ENCODE results near the gene MAP2K3.

The MAP2K3 gene

DNA sequence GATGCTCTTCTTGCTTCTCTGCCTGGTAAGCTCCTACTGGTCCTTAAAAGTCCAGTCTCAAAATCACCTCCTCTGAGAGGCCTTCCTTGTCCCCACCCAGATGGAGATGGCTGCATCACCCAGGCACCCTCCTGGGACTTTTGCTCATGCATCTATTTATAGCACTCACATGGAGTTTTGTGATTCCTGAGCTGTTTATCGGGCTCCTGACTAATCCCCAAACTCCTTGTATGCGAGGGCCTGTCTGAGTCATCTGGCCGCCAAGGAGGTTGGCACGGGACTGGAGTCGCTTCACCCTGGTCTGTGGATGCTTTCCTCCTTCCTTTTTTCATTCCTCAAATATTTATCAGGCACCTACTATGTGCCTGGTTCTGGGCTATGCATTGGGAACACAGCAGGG is 2.3 kb upstream of the MAP2K3 start:
- DNase-seq (ENCODE audit: low read depth in 1 of 2, low spot score in 1 of 2): no peak

DNA sequence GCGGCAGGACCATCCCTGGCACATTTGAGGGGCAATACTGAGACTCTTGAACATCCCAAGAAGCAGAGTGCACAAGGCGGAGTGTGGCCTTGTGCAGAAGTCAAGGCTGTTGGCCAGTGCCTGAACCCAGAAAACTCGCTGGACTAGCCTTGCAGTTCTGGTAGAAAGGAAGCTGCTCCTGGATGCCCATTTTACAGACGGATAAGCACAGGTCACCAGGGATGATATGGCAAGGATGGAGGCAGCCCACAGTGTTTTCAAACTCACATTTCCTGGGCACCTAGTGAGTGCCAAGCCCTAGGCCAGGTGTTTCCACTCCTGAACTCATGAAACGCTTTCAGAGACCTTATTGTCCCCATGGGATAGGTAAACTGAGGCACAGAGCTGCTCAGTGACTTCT is 1.7 kb upstream of the MAP2K3 start:
- DNase-seq (ENCODE audit: low read depth in 1 of 2, low spot score in 1 of 2): no peak

DNA sequence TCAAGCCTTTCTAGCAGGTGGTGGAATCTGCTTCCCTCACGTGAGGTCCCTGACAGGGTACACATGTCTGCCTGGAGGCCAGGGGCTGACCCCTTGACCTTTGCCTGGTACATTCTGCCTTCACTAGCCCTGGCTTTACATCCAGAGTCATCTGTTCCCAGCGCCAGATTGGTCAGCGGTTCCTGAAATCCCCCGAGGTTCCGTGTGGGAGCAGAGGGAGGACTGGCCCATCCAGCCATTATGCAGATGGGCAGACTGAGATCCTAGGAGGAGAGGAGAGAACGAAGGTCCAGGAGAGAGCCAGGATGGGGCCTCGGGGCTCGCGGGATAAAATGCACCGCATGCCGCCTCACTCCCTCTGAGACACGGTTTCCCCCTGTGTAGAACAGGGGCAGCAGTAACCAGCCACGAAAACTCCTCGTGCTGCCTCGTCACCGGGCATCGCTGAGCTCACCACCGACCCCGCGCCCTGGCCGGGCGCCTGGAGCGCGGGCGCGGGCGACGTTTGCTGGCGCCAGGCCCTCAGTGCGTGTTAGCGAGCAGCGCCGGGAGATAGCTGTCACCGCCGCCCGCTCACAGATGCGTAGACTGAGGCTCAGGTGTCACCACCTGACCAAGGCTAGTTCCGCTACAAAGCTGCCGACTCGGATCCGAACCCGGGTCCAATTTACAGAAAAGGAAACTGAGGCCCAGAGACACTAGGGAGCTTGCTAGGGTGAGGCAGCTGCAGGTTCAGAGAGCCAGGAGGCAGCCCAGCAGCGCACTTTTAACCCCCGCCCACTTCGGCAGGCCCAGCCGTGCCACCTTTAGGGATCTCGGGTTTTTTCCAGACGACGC is 811 bp upstream of the MAP2K3 start:
- no peak for DNase-seq (ENCODE audit: low read depth in 1 of 2, low spot score in 1 of 2)

DNA sequence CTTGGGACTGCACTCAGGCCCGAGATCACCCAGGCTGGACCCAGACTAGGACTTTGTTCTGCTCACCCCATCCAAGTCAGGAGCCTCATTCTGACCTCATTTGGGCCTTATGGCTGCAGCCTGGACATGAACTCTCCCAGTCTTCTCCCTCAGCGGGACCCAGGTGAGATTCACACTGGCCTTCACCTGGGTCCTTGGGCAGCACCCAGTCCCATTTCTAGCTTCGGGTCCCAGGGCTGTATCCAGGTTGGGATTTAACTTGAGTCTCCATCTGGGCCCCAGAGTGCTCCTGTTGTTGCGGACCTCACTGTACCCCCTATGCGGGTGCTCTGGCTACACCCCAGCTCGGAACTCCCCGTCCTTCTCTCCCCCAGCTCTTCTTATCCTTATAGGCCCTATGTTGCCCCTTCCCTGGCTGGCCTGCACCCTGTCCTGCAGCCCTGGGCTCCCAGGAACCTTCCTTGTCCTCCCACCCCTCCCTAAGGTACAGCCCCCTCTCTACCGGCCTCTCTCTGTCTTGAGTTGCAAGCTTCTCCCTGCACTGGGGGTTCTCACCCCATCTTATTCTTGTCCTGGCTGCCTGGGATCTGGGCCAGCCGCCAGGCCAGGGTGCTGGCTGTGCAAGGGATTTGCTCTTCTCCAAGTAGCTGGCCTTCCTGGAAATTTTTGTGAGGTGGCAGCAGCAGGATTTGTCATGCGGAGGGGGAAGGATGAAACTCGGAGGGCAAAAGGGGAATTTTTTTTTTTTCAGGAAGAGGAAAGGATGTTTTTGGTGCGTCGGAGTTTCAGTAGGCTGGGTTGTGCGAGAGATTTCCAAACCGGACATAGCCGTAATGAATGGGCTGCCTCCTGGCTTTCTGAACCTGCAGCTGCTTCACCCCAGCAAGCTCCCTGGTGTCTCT is 904 bp downstream of the MAP2K3 start:
- no peak for DNase-seq (ENCODE audit: low read depth in 1 of 2, low spot score in 1 of 2)

DNA sequence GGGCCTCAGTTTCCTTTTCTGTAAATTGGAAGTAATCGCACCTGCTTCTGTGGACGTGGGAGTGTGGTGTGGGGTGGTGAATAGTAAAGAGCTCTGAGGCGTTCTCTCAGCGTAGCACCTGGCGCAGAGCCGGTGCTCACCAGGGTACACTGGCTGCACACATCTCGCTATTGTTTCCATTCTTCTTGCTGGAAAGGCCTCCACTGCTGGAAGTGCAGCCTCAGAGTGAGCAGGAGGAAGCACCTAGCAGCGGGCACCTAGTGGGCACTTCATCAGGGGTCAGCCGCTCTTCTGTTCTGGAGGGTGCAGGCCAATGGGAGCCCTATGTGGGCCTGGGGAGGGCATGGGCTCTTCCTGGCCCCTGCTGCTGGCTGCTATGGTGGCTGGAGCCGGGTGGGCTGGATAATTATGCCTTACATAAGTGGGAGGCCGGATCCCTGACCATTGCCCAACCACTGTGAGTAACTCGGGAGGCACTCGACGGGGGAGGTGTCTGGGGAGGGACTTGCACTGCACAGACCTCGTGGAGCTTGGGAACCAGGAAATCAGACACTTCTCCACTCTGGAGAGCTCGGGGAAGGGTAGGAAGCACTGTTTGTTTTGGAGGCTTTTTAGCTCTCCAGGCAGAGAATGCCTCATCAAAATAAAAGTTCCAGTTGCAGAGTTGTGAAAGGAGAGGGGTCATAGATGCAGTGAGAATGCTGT is 1.7 kb downstream of the MAP2K3 start:
- DNase-seq (ENCODE audit: low read depth in 1 of 2, low spot score in 1 of 2): no peak

DNA sequence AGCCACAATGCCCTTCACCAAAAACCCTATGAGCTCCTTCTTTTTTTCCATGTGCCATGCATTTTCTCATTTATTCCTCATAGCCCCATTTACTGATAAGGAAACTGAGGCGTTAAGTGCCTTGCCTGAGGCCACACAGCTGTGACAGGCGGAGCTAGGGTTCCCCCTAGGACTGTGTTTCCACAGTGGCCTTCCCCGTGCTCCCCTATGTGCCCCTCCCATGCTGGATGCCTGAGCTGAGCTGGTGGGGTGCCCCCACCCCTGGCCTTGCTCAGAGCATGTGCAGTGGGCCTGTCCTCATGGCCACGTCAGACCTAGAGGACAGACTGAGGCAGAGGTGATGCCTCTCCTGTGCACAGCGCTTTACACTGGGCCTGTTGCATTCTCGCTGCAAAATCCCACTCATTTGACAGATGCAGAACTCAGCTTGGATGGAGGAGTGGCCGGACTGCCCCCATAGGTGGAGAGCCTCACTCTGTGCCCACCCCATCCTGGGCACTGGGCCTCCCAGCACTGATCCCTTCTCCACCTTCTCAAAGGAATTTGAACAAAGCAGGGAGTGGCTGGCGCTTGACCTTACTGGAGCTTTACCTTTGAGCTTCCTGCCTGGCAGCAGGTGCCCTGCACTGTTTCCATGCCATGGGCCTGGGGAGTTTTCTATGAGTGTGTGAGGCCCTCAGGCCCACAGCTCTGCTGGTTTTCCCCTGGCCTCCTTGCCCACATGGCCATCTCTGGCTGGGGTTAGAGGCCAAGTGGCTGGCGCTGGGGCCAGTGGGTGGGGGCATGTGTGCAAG is 2.6 kb downstream of the MAP2K3 start:
- no peak for DNase-seq (ENCODE audit: low read depth in 1 of 2, low spot score in 1 of 2)

DNA sequence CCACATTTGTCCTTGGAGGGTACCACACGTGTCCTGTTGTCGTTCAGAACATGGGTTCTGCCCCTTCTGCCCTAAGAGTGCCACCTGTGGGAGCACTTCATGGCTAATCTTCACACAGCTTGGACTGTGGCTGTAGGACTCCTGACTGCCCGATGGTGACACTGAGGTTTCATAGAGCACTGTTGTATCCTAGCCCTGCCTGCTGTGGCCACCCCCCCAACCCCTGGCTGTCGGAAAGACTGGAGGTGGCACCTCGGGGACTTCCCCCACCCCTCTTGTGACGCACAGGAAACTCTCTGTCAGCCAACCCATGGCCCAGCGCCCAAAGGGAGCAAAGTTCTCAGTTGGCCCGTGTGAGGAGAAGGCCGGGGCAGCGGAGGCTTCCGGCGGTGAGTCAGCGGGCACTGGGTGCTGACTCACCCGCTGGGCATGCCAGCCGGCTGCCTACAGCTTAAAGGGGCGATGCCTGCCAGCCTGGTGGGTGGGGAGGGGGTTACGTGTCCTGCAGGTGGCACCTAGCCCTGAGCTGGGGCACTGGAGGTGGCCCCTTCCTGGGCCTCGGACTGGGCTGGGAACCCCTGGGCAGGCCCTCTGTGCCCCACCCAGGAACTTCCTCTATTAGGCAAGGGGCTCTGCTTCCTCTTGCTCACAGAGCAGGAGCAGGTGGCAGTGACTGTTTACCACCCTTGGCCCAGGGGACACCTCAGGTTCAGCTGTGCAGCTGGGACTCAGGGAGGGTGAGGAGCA is 3.4 kb downstream of the MAP2K3 start:
- DNase-seq (ENCODE audit: low read depth in 1 of 2, low spot score in 1 of 2): peak; percentile 90 to 92

DNA sequence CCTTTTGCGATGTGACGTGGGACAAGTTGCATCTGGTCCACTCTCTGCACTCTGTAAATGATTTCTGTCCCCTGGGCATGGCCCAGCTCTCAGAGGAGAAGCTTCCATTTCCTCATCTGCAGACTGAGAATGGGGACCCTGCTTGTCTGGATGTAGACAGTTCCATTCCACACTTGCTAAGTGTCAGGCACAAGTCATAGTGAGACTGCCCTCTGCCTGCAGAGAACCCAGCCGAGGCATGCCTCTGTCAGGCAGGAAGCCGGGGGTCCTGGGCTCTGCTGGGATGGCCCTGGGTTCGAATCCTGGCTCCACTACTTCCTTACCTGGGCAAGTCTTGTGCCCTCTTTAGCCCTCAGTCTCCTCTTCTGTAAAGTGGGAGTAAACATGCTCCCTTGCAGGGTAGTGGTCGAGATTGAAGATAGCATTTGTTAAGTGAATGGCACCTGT is 4.1 kb downstream of the MAP2K3 start:
- DNase-seq (ENCODE audit: low read depth in 1 of 2, low spot score in 1 of 2): no peak

DNA sequence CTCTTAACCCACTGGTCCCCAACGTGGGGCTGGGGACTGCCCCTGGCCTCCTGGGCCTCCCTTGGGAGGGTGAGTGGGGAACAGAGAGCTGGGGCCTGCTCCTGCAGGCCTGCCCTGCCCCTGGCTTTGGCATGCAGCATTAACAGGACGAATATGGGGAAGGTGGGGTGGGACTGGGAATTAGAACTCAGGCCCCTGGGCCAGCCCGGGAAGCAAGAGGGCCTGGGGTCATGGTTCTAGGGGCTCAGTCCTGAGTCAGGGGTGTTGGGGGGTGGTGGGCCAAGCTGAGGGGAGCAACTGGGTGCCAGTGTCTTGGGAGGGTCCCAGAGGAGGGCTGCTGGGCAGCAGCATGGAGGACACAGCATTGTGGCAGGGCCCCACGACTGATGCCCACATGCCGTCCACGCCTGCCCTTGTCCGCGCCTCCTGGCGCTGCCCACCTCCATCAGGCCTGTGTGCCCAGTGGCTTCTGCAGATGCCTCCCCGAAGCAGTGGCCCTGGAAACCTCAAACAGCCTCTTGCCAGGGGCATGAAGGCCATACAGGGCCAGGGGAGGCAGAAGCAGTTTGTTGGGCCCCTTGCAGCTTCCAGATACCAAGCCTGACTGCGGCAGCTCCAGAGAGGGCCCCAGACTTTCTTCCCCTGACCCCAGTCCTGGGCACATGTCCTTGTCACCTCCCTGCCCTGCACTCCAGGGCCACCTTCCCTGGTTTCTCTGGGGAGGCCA is 4.8 kb downstream of the MAP2K3 start:
- DNase-seq (ENCODE audit: low read depth in 1 of 2, low spot score in 1 of 2): no peak

DNA sequence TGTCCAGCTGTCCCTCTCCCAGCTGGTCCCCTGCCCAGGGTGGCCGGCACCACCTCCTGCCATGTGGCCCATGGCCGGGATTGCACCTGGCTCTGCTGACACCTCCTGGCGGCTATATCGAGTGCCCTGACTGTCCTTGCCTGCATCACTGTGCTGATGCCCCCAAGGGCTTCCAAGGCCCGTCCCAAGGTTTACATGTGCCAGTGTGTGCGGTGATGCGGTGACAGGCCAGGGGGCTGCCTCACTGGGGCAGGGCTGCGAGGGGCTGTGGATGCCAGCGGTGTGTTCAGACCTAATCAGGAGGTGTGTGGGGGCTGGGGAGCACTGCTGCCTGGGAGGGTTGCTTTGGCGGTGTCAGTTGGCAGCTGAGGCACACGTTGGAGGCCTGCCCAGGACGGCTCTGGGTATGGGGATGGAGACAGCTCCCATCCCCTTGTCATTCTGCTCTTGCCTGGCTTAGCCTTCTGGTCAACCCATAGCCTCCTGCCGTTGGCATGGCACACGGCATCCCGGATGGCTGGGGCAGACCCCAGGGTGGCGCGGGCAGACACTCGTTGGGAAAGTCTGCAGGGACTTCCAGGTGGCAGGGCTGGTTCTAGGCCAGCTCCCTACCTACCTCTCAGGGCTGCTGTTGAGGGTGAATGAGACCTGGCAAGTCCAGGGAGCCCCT is 5.5 kb downstream of the MAP2K3 start:
- DNase-seq (ENCODE audit: low read depth in 1 of 2, low spot score in 1 of 2): no peak

DNA sequence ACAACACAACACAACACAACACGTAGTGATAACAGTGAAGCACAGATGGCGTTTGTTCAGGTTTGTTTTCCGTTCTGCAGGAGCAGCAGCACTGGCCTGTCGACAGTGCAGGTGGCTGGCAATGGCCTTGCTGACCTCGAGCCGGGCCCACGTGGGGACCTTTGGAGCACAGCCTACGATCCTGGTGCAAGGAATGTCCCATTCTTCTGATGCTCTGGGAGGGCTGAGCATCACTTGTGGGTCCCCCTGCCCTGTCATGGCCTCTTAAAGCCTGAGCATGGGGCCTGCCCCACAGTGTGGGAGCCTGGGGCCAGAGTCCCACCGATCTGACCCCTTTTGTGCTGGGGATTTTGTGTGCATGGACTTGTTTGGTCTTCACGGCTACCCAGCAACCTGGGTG is 6.8 kb downstream of the MAP2K3 start:
- DNase-seq (ENCODE audit: low read depth in 1 of 2, low spot score in 1 of 2): no peak

DNA sequence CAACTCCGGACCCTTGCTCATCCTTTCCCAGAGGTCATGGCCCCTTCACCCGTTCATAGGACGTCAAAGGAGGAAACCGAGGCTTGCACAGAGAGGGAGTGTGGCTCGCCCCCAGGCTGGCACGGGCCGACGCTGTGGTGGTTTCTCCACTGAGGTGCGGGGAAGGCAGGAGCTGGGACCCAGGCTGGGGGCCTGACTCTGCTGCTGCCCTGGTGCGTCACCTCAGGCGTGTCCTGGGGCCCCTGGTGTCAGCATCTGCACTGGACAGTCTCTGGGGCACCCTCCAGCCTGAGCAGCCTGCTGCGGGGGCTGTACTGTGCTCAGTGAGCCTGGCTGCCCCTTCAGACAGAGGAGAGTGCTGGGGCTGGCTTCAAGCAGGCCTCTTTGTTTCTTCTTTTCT is 7.4 kb downstream of the MAP2K3 start:
- DNase-seq (ENCODE audit: low read depth in 1 of 2, low spot score in 1 of 2): no peak

DNA sequence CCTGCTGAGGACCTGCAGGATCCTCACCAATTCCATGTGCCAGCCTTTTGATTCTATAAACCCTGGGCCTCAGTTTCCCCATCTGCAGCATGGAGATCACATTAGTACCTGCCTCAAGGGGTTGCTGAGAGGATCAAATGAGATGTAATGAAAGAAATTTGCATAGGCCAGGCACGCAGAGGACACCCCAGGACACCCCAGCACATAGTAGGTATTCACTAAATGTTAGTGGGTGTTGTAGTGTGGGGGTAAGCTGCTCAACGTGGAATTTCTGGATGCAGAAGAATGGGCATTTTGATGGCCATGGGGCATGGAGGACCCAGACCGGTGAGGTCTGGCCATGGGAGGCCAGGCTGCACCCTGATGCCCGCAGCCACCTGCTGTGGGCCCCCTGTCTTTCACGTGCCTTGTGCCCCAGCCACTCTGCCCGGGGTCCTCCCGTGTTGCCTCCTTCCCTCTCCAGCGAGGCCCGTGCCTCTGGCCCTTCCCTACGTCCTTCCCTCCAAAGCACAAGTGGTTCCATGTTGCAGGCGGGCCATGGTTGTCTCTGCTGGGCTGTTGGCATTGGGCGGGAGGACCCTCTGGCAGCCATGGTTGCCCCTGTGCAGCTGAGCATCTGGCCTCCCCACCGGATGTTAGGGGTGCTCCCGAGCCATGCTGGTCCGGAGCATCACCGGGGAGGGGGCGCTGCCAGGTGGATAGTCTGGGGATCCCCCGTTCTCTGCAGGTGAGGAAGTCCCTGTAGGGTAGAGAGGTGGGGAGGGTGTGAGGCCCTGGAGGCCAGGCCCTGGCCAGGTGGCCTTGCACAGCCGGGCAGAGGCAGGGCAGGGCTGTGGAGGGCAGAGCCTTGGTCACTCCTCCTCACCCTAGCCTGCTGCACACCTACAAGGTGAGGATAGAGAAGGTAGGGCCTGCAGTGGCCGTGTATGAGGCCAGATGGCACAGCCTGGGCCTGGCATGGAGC is 8.6 kb downstream of the MAP2K3 start:
- no peak for DNase-seq (ENCODE audit: low read depth in 1 of 2, low spot score in 1 of 2)

DNA sequence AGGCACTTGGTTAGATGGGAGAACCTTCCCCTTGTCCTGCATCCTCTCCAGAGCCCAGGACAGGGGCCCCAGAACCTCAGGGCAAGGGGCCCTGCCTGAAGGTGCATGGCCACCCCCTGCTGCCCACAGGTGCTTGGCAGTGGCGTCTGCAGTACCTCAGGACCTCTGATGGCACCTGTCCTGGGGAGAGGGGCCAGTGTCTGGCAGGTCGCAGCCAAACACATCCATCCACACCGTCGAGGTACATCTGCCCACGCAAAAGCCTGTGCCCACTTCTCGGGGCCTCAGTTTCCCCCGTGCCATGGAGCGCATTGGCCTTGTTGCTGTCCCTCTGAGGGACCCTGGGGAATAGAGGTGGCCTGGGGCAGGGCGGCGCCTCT is 9.3 kb downstream of the MAP2K3 start:
- DNase-seq (ENCODE audit: low read depth in 1 of 2, low spot score in 1 of 2): no peak

DNA sequence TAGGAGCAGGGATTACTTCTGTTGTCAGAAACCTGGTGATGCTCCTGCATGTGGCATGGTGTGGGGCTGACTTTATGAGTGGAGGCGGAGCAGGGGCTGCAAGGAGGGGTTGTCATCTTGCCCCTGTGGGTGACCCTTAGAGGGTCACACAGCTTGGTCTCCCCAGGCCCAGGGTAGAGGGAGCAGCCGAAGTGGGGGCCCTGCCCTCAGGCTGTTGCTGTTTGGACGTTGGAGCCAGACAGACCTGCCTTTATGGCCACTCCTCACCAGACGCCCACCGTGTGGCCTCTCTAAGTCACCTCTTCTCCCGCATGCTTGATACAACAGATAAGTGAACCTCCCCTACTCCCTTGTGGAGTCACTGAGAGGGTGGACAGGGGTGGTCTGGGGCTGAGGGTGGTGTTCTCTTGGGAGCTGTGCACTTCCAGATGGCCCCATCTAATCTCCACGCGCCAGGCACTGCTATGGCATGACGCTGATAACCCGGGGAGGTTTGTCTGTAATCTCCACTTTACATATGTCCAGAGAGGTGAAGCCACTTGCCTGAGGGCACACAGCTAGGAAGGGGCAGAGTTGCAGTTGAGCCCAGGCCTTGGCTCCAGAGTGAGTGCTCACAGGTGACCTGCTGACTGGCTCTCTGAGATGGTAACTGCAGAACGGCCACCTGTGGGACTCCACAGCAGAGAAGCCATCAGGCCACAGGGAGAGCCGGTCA is 10.0 kb downstream of the MAP2K3 start:
- DNase-seq (ENCODE audit: low read depth in 1 of 2, low spot score in 1 of 2): no peak

DNA sequence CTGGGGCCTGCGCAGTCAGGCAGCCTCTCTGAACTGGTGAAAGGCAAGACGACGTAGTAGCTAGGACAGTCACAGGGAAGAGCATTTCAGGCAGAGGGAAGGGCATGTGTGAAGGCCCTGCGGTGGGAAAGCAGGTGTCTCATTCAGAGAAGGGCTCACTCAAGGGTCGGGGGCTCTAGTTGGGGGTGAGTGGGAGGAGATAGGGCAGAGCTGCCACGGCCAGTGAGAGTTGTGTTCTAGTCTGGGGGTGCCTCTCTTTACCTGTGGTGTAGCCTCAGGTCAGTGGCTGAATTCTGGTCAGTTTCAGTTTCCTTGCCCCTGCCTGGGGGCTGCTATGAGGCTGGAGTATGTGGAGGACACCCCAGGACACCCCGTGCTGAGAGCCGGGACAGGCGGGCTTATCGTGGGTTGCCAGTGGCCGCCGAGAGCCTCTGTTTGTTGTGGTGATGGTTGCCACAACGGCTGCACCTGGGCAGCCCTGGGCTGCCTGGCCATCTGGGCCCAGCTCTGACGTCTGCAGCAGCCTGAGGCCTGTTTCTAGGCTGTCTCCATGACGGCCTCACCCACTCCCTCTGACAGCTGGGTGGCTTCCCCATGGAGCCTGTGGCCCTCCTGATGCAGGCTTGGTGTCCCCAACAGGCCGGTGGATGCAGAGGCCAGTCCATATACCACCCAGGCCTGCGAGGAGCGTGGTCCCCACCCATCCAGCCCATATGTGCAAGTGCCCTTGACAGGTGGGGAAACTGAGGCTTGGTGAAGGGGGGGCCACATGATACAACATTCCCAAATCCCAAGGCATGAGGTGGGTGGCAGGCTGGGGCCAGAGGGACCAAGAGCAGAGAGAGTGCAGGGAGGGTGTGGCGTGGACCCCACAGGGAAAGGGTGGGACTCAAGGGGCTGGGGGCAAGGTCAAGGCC is 10.8 kb downstream of the MAP2K3 start:
- DNase-seq (ENCODE audit: low read depth in 1 of 2, low spot score in 1 of 2): no peak

All from activated T-helper 1 cell treated with anti-CD3 and anti-CD28 coated beads, Interleukin-2, amount 50 U/mL, for 16 hours (primary cell).